KMS-11 (cell line): ENCODE data around the gene DUOX2.

Experiments used
- H2AFZ ChIP-seq: fragments of 200-600 bp; sonication (generic); 2 replicates; pipeline ENCODE4 v1.6.1; 2016; ENCODE audit warnings: antibody characterized with exemption, mixed run types, low read depth
- H3K27ac ChIP-seq: fragments of 200-600 bp; sonication (generic); 2 replicates; pipeline ENCODE4 v1.6.1; 2016; ENCODE audit warnings: mild to moderate bottlenecking, mixed run types
- H3K27me3 ChIP-seq: fragments of 200-600 bp; sonication (generic); 2 replicates; pipeline ENCODE4 v1.6.1; 2017; ENCODE audit warnings: mild to moderate bottlenecking, low read depth, mixed run types, moderate library complexity; ENCODE audit not compliant: insufficient read depth
- H3K36me3 ChIP-seq: fragments of 200-600 bp; sonication (generic); 2 replicates; pipeline ENCODE4 v1.6.1; 2017; ENCODE audit warnings: mild to moderate bottlenecking, mixed run types; ENCODE audit not compliant: insufficient read depth
- H3K4me1 ChIP-seq: fragments of 200-600 bp; sonication (generic); 2 replicates; pipeline ENCODE4 v1.6.1; 2016; ENCODE audit warnings: mild to moderate bottlenecking, low read depth, mixed run types; ENCODE audit not compliant: poor library complexity, severe bottlenecking
- H3K4me2 ChIP-seq: fragments of 200-600 bp; sonication (generic); 2 replicates; pipeline ENCODE4 v1.7.0; 2016; ENCODE audit warnings: mild to moderate bottlenecking, mixed run types
- H3K4me3 ChIP-seq: fragments of 200-600 bp; sonication (generic); IDR thresholded peaks from 2 replicates; pipeline ENCODE4 v1.6.1; 2017; ENCODE audit warnings: low read depth, low read length, mixed read lengths; ENCODE audit not compliant: insufficient read depth
- H3K79me2 ChIP-seq: fragments of 200-600 bp; sonication (generic); 2 replicates; pipeline ENCODE4 v1.6.1; 2016; ENCODE audit warnings: low read depth, mixed run types; ENCODE audit not compliant: insufficient read depth
- H3K9ac ChIP-seq: fragments of 200-600 bp; sonication (generic); 2 replicates; pipeline ENCODE4 v1.6.1; 2016; ENCODE audit warnings: mild to moderate bottlenecking, mixed run types
- H4K20me1 ChIP-seq: fragments of 200-600 bp; sonication (generic); 2 replicates; pipeline ENCODE4 v1.6.1; 2016; ENCODE audit warnings: mild to moderate bottlenecking, mixed run types; ENCODE audit not compliant: insufficient read depth
- TF ChIP-seq, protein P1 (sequence below): fragments of 200-600 bp; sonication (generic); conservative IDR thresholded peaks from 2 replicates; pipeline ENCODE4 v1.6.1; 2017; ENCODE audit warnings: low read depth, mild to moderate bottlenecking, antibody characterized with exemption, low read length, moderate library complexity, mixed read lengths

Gene DUOX2

DNA sequence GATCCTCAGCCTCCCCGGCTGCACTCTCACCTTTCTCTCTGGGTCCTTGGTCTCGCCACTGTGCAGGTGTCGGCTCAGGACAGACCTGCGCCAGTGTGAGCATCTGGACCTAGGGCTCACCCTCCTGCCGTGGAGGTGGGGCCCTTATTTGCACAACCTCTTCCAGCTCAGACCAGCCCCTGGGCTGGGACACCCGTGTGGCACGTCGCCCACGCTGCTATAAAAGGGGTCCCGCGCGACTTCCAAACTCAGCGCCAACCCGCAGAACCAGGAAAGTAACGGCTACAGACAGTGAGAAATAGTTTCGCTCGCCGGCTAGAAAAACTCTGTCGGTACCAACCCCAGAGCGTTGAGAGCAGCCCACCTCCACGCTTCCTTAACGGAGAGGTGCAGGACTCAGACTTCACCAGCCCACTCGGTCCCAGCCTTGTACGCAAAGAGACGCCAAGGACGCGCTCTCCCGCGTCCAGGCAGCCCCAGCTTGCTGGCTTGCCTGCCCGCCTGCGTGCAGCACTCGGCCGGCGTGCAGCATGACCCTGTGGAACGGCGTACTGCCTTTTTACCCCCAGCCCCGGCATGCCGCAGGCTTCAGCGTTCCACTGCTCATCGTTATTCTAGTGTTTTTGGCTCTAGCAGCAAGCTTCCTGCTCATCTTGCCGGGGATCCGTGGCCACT, at the start of gene DUOX2, which contains the start of gene DUOXA2:
Gene DUOX2 (minus strand): TSS at position 97 of the 675 bp plus-strand sequence. CDS start 761 bp downstream, outside the sequence.
Gene DUOXA2 (plus strand): TSS at position 251 of the 675 bp plus-strand sequence. CDS start 280 bp downstream, at position 531.
- no peak within 1 kb of the TSS for H3K27ac ChIP-seq
- H3K79me2 ChIP-seq = no peaks in the 10 kb centered on the region
- no peaks in the 10 kb centered on the region for H4K20me1 ChIP-seq
- no peaks in the 10 kb centered on the region for H3K36me3 ChIP-seq
- no peak within 1 kb of the TSS for H3K4me2 ChIP-seq
- H3K9ac ChIP-seq = no peak within 1 kb of the TSS
- no peak within 1 kb of the TSS for H2AFZ ChIP-seq
- TF ChIP-seq, protein P1, sequence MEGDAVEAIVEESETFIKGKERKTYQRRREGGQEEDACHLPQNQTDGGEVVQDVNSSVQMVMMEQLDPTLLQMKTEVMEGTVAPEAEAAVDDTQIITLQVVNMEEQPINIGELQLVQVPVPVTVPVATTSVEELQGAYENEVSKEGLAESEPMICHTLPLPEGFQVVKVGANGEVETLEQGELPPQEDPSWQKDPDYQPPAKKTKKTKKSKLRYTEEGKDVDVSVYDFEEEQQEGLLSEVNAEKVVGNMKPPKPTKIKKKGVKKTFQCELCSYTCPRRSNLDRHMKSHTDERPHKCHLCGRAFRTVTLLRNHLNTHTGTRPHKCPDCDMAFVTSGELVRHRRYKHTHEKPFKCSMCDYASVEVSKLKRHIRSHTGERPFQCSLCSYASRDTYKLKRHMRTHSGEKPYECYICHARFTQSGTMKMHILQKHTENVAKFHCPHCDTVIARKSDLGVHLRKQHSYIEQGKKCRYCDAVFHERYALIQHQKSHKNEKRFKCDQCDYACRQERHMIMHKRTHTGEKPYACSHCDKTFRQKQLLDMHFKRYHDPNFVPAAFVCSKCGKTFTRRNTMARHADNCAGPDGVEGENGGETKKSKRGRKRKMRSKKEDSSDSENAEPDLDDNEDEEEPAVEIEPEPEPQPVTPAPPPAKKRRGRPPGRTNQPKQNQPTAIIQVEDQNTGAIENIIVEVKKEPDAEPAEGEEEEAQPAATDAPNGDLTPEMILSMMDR = no peak
- peaks cover 25% of the 10 kb centered on the region for H3K27me3 ChIP-seq
- H3K4me1 ChIP-seq = no peaks in the 10 kb centered on the region
- H3K4me3 ChIP-seq = no peak within 1 kb of the TSS

DNA sequence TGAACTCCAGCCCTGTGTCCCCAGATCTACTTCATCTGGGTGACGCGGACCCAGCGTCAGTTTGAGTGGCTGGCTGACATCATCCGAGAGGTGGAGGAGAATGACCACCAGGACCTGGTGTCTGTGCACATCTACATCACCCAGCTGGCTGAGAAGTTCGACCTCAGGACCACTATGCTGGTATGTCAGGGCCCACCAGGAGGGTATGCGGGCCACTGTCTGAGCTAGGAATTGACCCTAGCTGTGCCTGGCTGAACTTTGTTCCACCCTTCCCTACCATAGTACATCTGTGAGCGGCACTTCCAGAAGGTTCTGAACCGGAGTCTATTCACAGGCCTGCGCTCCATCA, 49.5 kb upstream of the DUOX2 start:
- H3K79me2 ChIP-seq = no peaks in the 10 kb centered on the region
- no peak overlapping the region for H3K4me3 ChIP-seq
- TF ChIP-seq, protein P1 = no peak
- H3K27ac ChIP-seq = no peak overlapping the region
- H4K20me1 ChIP-seq = no peaks in the 10 kb centered on the region
- no peaks in the 10 kb centered on the region for H3K27me3 ChIP-seq
- H2AFZ ChIP-seq = no peak overlapping the region
- H3K36me3 ChIP-seq = no peaks in the 10 kb centered on the region
- peaks cover 13% of the 10 kb centered on the region for H3K4me1 ChIP-seq
- H3K9ac ChIP-seq = no peak overlapping the region
- H3K4me2 ChIP-seq = no peak overlapping the region

DNA sequence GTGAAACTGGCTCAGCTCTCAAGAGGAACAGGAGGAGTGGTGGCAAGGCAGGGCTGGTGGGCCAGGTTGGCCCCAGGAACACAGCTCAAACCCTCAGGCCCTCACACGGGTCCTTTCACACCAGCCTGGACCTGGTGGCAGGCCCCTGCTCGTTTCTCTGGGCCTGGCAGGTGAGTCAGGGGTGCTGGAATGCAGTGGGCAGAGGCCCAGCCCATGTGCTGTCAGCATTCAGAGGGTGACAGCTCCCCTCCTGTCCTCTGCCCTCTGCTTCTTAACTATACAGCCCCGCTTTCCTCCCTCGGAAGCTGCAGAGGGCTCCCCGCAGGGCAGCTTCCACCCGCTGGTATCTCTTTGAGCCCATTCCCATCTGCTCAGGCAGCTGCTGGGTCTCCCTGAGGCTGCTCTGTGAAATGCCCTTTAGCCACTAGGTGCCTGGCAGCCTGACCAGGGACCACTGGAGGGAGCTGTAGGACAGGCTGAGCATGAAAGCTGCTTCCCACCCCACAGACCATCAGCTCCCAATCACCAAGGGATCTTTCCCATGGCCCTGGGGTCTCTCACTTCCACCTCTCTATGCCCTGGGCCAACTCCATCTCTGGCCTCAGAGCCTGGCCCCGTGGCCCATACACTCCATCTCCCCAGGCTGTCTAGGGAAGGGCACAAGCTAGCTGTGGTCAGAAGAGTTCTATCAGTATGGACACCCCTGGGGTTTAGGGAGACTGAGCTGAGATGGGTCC, 49.0 kb upstream of the DUOX2 start:
- Histone ChIP-seq H3K4me2 (no peak overlapping the region), H3K9ac (no peak overlapping the region)
- TF ChIP-seq, protein P1 = peak; percentile 73

DNA sequence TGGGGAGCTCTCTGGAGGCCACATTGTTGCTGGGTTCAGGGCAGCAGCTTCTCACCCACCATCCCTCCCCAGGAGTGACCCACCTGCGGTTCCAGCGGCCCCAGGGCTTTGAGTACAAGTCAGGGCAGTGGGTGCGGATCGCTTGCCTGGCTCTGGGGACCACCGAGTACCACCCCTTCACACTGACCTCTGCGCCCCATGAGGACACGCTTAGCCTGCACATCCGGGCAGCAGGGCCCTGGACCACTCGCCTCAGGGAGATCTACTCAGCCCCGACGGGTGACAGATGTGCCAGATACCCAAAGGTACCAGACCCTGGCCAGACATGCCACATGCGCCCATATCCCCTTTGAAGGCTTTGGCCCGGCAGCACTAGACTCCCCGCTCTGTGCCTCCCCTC, 47.7 kb upstream of the DUOX2 start:
- no peaks in the 10 kb centered on the region for H3K27me3 ChIP-seq
- H3K36me3 ChIP-seq = no peaks in the 10 kb centered on the region
- H4K20me1 ChIP-seq = no peaks in the 10 kb centered on the region
- peaks cover 13% of the 10 kb centered on the region for H3K4me1 ChIP-seq
- TF ChIP-seq, protein P1 = no peak
- H3K27ac ChIP-seq = no peak overlapping the region
- no peak overlapping the region for H3K4me2 ChIP-seq
- H3K9ac ChIP-seq = no peak overlapping the region
- H3K79me2 ChIP-seq = no peaks in the 10 kb centered on the region
- no peak overlapping the region for H2AFZ ChIP-seq
- H3K4me3 ChIP-seq = no peak overlapping the region

More for the DNA sequence above, 49.0 kb upstream of the DUOX2 start:
- no peak overlapping the region for H3K27ac ChIP-seq
- no peaks in the 10 kb centered on the region for H3K36me3 ChIP-seq
- H4K20me1 ChIP-seq = no peaks in the 10 kb centered on the region
- H3K79me2 ChIP-seq = no peaks in the 10 kb centered on the region
- H3K4me3 ChIP-seq = no peak overlapping the region
- peaks cover 13% of the 10 kb centered on the region for H3K4me1 ChIP-seq
- H2AFZ ChIP-seq = no peak overlapping the region; the same call in 1 of the 2 replicates
- H3K27me3 ChIP-seq = no peaks in the 10 kb centered on the region
